K562 treated with DMSO at 1 percent for 12 hours (cell line): Measurements from ENCODE around the gene SIGLEC9. TPM values are rescaled to one million over a fixed set of nuclear protein-coding genes. Genes with fewer than 3 reads are reported as not detected.

Experiments
- total RNA-seq: library from RNA; unstranded; fragments of 300-600 nt; gene quantifications from 2 replicates; pipeline ENCODE4 v1.2.3, GENCODE V29; 2022; ENCODE audit not compliant: insufficient read depth

The SIGLEC9 gene
- total RNA-seq: 0.69 TPM in 1 of 2 replicates, not detected in the other

GRCh38 chr19:51124729-51125128, at the start of gene SIGLEC9:
Gene SIGLEC9 (plus strand): TSS chr19:51124906. CDS start chr19:51124975, 69 bp downstream.

GRCh38 chr19:51082611-51083010, 42.1 kb upstream of the SIGLEC9 start, which contains the start of gene KLK14:
Gene KLK14 (minus strand): TSS chr19:51082887. CDS start chr19:51082614, 273 bp downstream.

GRCh38 chr19:51108066-51108804, 16.5 kb upstream of the SIGLEC9 start, which contains the start of gene CTU1:
Gene CTU1 (minus strand): TSS chr19:51108409. CDS start chr19:51104569, 3,840 bp downstream.

GRCh38 chr19:51142119-51142518, 17.4 kb downstream of the SIGLEC9 start, which contains the start of gene SIGLEC7:
Gene SIGLEC7 (plus strand): TSS chr19:51142301. CDS start chr19:51142370, 69 bp downstream.

Other genes starting within 250 kb of the SIGLEC9 start
- gene KLK4, start 213.5 kb upstream of the SIGLEC9 start, total RNA-seq: not detected in 2 replicates
- gene KLK5, start 171.9 kb upstream of the SIGLEC9 start, total RNA-seq: not detected in 2 replicates
- not detected in 2 replicates for gene KLK6, start 155.3 kb upstream of the SIGLEC9 start, total RNA-seq
- not detected in 2 replicates for gene KLK7, start 141.0 kb upstream of the SIGLEC9 start, total RNA-seq
- gene KLK8, start 123.3 kb upstream of the SIGLEC9 start, total RNA-seq: not detected in 2 replicates
- gene KLK10, start 105.2 kb upstream of the SIGLEC9 start, total RNA-seq: not detected in 2 replicates
- not detected in 2 replicates for gene KLK11, start 98.3 kb upstream of the SIGLEC9 start, total RNA-seq
- gene KLK12, start 89.9 kb upstream of the SIGLEC9 start, total RNA-seq: not detected in 2 replicates
- 1.7 and 2.0 TPM in 2 replicates for gene KLK13, start 59.8 kb upstream of the SIGLEC9 start, total RNA-seq
- gene KLK14, start 42.0 kb upstream of the SIGLEC9 start, total RNA-seq: not detected in 2 replicates
- gene CTU1, start 16.5 kb upstream of the SIGLEC9 start, total RNA-seq: 13.7 and 31.1 TPM in 2 replicates
- gene SIGLEC7, start 17.4 kb downstream of the SIGLEC9 start, total RNA-seq: not detected in 2 replicates
- gene CD33, start 100.2 kb downstream of the SIGLEC9 start, total RNA-seq: 69.7 and 75.9 TPM in 2 replicates
- gene SIGLECL1, start 126.2 kb downstream of the SIGLEC9 start, total RNA-seq: not detected in 2 replicates
- not detected in 2 replicates for gene IGLON5, start 186.7 kb downstream of the SIGLEC9 start, total RNA-seq
- gene VSIG10L, start 217.2 kb downstream of the SIGLEC9 start, total RNA-seq: 3.1 and 9.2 TPM in 2 replicates
- gene ETFB, start 241.5 kb downstream of the SIGLEC9 start, total RNA-seq: 205 and 275 TPM in 2 replicates
- not detected in 2 replicates for gene CLDND2, start 244.1 kb downstream of the SIGLEC9 start, total RNA-seq
- not detected in 2 replicates for gene NKG7, start 247.7 kb downstream of the SIGLEC9 start, total RNA-seq